Effector CD8-positive, alpha-beta T cell (primary cell): ENCODE data around the gene DNTT.

ENCODE experiments used
- DNase-seq: peaks from one replicate; lab custom pipeline; 2025; lab: John Stamatoyannopoulos, UW

The DNTT gene

DNA sequence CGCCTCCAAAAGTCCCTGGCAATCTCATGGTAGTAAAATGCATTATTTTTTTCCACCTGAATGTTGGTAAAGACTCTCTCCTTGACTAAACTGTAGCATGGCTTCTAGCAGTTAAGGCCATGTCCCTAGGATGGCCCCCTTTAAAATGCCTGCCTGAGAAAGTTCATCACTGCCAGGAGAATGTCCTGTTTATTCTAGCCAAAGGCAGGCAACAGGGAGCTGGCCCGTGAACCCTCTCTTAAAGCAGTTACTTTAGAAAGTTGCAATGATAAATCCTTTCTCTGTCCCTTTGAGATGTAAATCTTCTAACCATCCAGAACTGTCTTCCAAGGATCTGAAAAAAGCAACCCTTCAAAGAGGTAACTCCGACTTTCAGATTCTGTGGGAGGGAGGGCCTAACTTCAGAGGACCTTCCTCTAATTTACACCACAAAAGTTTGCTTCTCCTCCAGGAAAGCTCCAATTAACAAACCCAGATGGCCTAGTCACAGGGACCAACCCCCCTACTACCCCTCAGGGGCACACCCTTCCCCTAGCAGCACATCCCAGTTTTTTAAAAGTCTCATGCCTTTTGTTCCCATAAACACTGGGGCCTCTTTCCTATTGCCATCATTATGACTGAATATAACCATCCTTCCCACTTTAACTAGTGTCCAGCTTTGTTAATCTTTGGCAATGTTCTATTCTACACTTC is 5.5 kb downstream of the DNTT start:
- DNase-seq, result no peak

DNA sequence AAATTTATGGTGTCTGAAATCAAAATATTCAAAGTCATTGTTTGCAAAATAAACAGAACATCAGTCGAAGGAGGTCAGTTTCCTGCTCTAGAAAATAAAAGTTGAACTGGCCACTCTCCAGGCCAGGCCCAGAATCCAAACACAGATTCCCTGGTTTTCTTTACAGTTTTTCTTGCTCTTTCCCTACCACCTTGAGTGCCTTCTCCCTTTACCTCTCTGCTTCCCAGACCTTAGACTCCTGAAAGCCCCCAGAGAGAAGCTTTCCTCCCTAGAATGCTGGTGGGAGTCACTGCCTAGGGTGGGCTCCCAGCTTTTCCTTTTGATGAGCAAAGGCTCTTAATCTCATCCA is 6.1 kb downstream of the DNTT start:
- no peak for DNase-seq

DNA sequence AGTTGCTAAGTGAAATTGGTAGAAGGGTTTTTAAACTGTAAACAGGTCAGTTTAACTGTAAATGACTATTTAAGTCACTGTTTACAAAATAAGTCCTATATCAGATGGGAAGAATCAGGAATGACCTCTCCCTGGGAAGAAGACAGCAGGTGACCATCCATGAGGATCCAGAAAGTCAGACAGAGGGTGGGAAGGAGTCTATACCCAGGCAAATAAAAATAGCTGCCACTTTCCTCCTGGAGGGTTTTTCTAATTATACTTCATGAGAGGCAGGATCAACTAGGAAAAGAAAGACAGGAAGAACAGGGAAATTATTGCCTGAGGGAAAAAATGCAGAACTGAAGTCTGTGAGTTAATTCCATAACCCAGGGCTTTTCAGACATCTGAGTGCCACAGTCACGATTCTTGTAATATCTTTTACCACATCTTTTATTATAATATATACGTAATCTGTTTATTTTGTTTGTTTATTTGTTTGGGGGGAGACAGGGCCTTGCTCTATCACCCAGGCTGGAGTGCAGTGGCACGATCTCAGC is 7.0 kb downstream of the DNTT start:
- no peak for DNase-seq

DNA sequence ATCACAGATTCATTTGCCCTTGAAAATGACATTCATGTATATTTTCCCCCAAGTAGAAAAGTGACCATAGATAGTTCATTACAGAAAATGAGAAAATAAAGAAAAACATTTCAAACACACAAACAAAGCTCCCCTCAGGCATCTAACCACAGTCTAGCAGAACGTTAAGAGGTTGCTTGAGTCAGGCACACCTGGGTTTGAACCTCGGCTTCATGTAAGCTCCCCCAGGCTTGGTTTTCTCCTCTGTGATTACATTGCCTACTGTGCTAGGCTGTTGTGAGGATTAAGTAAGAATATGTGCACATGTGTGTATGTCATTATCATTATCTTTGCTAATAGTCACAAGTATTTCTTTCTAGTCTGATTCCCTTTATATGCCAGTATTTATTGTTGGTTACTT is 9.1 kb downstream of the DNTT start:
- DNase-seq, result no peak

DNA sequence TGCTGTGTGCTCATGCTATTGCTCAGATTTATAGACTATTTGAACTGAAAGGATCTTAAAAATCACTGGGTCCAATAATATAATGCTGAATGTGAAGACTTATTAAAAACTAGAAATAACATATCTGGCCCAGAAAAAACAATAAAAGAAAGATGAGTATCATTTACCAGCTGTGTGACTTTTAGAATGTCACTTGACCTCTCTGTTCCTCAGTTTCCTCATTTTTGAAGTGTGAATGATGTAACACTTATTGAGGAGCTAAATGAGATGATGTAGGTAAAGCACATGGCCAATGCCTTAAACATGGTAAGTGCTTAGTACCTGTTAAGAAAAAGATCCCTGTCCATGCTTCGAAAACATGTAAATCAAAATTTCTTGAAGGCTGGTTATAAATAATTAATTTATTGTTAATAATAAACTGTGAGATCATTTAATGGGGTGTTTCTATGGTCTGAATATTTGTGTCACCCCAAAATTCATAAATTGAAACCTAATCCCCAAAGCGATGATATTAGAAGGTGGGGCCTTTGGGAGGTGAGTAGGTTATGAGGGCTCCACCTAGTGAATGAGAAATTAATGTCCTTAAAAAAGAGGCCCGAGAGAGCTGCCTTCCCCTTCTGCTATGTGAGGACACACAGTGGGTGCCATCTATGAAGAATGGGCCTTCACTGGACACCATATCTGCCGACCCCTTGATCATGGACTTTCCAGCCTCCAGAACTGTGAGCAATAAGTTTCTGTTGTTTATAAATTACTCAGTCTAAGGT is 13.0 kb downstream of the DNTT start:
- DNase-seq, result no peak

DNA sequence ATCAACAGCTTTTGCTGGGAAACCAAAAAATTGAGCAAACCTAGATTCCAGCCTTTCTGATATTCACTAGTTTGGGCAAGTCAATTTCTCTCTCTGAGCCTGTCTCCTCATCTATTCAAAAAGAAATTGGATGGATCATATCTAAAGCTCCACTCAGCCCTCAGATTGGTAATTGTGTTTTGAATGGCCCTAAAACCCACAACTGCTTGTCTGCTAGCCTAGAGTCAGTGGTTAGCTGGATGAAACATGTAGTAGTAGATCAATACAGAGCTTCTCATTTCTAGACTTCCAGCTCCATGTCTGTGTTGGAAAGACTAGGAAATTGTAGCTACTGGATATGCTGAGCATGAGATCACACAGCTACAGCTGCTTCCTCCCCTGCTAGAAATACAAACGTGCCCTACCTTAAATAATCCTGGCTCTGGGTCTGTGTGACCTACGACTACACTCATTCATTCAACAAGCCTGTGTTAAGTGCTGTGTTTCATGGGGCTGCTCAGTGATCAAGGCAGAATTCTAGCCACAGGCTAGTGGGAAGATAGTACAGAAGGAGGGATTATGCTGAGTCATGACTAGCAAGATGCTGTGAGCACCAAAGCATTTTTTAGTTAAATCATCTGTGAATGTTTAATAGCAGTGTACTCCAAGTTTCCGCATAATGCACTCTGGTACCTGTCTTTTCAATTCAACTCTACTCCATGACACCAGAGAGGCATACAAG is 15.7 kb downstream of the DNTT start:
- DNase-seq, result no peak

DNA sequence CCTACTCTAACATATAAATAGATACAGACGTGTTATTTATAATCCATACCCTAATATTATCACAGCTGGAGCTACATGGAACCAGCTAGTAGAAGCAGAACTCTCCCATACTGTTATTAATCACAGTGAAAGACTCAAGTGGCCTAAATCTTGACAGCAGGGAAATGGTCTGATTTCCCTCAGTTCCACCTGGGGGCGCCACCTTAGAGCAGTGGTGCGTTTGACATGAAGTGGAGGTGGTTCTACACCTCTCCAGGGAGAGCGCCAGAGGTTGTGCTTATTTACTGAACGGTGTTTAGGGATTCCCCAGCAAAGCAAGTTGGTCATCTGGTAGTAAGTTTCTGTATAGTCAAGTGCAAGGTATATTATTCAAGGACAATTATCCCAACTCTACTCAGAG is 17.6 kb downstream of the DNTT start:
- DNase-seq, result no peak

DNA sequence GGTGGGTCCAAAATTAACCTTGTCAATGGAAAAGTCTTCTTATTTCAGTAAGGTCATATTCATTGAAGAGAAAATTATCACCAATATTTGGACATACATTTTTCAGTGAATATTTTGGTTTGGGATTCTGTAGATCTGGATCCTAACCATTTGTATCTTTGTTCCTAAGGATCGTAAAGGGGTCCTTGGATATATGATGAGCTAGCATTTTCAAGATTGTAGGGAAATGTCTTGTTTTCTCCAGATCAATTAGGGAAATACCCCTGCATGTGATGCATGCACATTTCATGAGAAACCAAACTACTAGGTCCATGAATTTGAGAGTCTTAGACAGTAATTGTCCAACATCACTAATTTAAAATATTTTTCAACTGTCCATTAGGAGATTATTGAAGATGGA is 18.0 kb downstream of the DNTT start:
- no peak for DNase-seq

DNA sequence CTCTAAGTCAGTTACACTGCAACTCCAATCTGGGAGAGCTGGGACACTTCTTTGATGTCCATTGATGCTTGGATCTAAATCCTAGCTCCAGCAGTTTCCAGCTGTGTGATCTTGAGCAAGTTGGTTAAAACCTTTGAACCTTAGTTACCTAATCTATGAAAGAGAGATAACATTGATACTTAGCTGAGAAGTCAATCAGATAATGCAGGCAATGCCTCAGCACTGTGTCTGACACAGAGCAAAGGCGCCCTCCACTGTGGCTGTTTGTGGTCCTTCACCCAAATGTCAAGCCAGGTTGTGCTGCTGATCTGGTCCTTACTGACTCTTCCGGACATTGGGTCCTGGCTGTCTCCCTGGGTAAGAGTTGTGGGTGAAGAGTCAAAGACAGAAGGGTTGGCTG is 20.2 kb downstream of the DNTT start:
- no peak for DNase-seq

DNA sequence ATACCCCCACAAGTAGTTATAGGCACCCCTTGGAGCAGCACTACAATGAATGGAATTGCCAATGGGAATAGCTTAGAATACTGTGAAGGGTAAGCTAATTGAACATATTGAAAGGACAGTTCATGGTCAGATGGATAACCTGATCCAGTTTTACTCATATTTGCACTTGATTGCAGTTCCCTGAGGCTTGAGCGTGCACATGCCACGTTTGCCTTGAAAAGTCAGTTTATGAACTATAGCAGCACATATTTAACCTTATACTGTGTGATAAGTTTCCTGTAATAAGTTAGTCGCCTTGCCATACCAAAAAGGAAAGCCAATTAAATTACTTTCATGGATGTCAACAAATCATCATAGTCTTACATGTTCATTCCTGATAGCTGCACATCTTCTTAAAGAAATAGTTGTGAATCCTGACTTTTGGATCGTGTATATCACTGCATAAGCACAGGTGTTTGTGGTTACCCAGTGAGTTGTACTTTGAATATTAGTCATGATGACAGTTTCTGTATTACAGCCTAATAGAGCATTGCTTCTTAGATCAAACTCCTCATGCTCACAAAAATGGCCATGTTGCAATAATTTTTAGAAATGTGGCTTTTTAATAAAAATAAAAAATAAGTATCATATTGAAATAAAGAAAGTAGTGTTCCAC is 21.6 kb downstream of the DNTT start:
- DNase-seq, result no peak

DNA sequence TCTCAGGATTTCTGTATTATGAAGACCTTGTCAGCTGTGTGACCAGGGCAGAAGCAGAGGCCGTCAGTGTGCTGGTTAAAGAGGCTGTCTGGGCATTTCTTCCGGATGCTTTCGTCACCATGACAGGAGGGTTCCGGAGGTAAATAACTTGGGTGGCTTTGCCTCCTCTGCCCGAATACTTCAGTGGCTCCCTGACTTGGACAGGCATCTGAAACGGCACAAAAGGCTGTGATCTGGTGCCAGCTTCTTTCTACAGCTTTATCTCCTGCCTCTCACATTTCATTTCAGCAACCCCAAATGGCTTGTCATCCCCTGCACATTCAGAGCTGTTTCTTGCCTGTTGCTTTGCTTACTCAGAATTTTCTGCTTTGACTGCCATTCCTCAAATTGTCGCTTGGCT is 23.2 kb downstream of the DNTT start:
- DNase-seq, result no peak

DNA sequence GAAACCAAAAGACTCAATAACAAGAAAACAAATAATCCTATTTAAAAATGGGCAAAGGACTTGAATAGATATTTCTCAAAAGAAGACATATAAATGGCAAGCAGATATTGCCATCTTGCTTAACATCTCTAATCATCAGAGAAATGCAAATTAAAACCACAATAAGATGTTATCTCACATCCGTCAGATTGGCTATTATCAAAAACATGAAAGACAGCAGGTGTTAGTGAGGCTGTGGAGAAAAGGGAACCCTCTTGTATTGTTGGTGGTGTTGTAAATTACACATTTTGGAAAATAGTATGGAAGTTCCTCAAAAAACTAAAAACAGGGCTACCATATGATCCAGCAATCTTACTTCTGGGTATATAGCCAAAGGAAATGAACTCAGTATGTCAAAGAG is 28.9 kb downstream of the DNTT start:
- DNase-seq, result no peak

DNA sequence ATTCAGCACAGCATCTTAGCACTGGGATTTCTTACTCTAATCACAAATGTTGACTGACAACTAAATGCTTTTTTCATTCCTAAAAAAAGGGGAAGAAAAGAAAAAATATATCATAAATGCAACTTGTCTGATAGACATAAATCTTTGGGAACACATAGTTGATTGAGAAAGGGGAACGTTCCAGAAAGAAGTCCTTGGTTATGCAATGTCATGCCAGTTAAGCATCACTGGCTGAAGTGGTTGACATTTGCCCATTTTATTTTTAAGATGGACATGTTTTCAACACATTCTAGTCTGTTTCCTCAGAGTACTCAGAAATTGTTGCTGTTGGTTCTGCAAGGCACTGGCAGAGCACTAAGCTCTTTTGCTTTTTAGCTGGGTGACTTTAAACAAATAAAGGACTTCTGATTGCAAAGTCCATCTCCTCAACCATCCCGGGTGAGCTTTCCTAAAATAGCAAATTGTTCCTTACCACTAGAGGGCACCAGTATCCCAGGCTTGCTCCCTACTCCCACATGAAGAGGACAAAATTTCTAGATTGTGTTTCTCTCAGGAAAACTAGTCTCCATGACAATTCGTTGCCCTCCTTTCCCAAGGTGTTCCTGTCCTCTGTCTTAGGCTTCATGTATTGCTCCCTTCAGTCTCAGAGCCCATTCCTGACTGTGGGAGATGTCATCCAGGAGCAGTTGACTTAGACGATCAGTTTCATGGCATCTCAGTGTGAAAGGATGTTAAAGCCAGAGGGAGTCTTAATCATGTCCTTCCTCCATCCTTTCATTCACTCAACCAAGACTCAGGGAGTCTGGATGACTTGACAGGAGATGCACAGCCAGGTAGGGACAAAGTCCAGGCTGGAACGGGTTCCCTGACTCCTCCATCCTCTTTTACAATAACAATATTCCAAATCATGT is 30.6 kb downstream of the DNTT start:
- DNase-seq, result no peak

DNA sequence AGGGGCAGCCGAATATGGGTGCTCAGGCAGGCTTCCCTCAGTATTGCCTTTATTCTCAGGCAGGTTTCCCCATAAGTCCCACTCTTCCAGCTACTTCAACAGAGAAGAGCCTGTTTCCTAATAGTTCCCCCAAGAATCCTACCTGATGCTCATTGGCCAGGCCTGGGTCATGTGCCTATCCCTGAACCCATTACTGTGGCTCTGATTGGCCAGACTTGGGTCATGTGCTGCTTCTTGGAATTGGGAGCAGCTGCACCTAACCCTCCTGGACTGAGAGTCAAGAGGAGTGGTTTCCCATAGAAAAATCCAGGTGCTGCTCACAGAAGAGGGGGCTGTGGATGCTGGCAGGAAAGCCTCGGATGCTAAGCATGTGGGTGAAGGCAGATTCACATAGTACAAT is 32.9 kb downstream of the DNTT start:
- no peak for DNase-seq

DNA sequence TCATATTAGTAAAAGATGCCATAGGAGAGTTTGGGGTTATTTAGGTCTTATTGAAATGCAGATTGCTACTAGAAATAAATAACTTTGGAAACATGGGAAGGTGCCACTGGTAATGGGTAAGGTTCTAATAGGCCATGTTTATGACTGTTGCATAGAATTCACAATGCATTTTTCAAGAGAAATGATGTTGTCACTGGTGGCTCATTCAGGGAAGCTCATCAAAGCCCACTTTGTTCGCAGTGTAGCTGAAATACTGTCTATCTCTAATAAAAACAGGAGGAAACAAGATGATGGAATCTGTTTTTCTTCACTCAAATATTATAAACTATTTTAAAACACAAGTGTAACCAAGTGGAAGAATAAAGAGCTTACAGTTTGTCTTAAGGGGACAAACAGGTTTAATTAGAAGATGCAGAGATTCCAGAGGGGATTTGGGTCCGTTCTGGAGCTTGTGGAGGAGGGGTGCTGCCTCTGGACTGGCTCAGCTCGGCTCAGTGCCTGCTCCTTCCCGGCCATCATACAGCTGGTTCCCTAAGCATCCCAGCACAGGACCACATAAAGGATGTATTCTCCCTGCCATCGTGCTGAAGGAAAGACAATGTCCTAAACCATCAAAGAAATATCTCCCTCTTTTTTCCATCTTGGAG is 34.2 kb downstream of the DNTT start:
- DNase-seq, result no peak

DNA sequence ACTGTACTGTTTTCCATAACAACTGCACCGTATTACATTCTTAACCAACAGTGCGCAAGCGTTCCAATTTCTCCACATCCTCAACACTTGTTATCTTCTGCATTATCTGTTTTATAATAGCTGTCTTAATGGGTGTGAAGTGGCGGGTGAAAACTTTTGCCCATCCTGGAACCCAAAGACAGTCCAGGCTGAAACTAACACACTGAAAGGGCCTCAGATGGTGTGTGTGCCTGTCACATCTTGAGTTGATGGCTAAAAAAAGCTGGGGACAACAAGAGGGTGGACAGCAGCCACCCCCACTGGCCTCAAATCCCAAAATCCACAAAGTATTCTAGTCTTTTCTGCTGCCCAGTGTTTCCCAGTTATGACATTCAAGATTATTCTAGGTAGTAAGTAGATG is 35.1 kb downstream of the DNTT start:
- no peak for DNase-seq

DNA sequence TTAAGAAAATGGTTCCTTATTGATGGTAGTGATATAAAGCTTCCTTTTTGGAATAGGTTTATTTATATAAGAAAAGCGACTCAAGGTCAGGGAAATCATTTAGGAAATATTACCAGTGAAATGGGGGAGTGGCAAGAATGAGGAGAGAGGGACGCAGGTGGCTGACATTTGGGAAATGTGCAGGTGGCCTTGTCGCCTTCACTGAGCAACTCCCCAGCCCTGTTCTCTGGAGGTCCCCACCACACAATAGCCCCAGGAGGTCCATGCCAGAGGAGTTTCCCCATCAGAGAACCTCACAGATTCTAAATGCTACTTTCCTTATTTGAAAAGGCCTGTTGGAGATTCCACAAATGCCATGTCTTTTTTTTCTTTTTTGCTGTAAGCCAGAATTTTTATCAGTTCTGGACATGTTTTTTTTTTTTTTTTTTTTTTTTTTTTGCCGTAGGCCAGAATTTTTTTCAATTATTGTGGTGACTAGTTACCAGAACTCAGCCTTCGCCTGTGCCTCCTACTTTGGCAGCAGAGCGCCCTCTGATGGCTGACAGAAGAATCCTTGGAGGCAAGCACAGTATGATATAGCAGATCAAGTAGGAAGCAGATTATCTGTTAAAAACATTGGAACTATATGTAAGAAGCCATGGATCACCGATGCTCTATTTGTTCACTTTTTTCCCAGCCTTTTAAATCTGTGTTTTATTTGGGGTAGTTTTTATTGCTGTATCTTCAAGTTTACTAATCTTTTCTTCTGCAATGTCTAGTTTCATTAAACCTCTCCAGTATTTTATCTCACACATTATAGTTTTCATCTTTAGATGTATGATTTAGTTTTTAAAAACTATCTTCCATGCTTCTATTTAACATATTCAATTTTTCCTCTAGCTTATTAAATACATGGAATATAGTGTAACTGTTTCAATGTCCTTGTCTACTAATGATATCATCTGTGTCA is 36.0 kb downstream of the DNTT start:
- peak; percentile 37 for DNase-seq

DNA sequence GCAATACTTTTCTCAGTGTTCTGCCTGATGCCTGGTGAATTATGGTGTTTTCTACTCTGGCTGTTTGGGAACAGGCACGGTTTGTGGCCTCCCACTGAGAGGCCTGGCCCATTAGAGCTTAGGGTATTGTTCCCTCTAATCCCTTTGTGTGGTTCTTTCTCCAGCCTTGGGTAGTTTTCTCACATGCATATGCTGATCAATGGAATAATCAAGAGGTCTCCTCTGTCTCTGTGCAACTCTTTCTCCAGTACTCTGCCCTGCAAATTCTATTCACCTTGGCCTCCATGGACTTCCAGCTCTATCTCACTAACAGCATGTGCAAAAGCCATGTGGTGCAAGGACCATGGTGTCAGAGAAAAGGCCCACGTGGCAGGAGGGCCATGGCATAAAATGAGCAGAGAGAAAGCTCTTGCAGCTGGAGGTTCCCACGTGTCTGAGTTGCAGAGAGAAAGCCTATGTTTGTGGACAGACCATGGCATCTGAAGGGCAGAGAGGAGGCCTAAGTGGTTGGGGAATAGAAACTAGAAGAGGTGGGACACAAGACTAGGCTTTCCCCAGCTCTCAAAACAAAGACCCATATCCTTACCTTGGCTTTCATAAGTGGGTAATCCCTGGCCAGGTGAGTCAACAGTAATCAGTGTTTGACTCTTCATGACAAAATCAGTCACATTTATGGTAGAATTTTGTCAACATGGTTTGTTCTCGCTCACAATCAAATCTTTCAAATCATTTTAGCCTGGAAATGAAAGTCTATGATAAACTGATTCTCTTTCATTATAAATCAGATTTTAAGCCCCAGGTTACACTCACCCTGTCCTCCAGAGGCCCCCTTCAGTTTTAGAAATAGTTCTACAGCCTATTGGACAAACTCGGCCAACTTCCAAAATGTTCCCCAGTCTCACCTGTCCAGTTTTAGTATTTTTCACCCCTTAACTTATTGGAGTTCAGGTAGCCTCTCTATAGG is 37.3 kb downstream of the DNTT start:
- DNase-seq, result no peak
